Activated T-cell treated with anti-CD3 and anti-CD28 coated beads for 1 hour (primary cell): ENCODE measurements around the gene NUDT3.

ENCODE experiments used
- DNase-seq: peaks from one replicate; pipeline ENCODE4 v3.0.0-alpha.2; 2020; ENCODE audit warnings: low read depth

The NUDT3 gene

GRCh38 chr6:34238585-34239499, 153.6 kb downstream of the NUDT3 start:
- DNase-seq = no peak

- DNase-seq = peak; percentile 61
Observed at GRCh38 chr6:34237722-34238584, 154.5 kb downstream of the NUDT3 start.

GRCh38 chr6:34237316-34237721, 155.2 kb downstream of the NUDT3 start:
- no peak for DNase-seq

DNA sequence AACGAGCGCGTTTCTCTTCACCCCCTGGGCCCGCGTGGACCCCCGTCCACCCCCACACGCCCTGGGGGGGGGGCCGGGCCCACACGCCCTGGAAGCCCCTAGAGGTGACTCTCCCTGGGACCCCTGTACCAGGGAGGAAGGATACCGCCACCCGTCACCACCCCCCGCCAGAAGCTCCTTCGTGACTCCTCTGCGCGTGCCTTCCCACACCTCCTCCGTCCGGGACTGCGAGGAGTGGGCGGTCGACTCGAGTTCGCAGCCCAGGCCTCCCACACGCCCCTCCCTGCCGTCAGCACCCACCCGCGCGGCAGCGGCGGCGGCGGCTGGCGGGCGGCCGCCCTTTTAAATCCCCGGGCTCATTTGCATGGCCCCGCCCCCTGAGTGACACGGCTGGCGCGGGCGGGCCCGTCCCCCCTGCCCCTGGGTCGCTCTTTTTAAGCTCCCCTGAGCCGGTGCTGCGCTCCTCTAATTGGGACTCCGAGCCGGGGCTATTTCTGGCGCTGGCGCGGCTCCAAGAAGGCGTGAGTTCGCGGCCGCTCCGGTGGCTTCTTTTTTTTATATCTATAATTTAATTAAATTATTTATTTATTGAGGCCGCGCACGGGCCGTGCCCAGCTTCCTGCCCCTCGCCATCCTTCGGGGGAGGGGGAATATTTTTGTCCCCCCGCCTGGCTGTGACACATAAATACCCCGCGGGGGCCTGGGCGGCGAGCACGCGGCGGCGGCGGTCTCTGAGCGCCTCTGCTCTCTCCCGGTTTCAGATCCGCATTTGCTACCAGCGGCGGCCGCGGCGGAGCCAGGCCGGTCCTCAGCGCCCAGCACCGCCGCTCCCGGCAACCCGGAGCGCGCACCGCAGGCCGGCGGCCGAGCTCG, 155.8 kb downstream of the NUDT3 start, which contains the start of gene HMGA1:
Gene HMGA1 (plus strand): TSS at position 431 of the 873 bp plus-strand sequence. CDS start 3,908 bp downstream, outside the sequence.
- DNase-seq = peak; percentile 88

DNA sequence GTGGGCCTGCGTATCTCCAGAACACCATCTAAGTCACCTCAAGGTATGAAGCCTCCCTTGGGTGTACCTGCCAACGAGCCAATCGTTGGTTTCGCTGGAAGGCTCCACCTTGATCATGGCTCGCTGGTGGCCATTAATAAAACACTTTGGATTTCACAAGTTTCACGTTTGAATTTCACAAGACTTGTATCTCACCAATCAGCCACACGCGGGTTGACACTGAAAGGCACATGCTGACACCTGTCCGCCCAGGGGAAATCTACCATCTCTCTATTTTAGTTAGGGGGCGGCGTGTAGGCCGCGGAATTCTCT, 156.4 kb downstream of the NUDT3 start:
- no peak for DNase-seq

GRCh38 chr6:34235307-34236130, 156.9 kb downstream of the NUDT3 start:
- peak; percentile 60 for DNase-seq

DNA sequence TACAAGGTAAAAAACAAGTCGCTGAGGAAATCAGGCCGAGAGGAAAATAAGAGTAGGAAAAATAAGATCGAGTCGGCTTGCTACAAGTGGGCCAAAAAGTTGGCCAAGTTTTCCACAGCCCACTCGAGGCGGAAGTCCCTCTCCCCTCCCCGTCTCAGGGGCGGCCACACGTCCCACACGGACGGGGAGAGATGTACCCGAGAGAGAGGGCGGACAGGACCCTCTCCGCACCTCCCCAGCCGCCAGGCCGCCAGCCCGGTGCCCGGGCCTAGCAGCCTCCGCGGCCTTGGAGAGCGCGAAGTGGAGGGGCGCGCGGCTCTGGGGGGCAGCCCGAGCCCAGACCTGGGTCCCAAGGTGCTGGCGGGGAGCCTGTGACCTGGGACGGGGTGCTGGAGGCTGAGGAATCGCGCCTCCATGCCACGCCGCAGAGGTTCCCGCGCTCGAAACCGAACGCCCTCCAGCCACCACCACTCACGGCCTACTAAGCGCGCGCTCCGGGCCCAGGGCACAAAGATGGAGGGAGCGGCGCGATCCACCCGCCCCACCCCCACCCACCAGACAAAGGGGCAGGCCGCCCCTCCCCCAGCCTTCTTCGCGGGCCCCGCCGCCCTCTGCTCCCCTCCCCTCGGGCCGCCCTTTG, 157.7 kb downstream of the NUDT3 start:
- DNase-seq = no peak

- no peak for DNase-seq
Observed at GRCh38 chr6:34233867-34234266, 158.6 kb downstream of the NUDT3 start.

- no peak for DNase-seq
Observed at GRCh38 chr6:34232901-34233300, 159.6 kb downstream of the NUDT3 start.

- no peak for DNase-seq
Observed at GRCh38 chr6:34231566-34232336, 160.7 kb downstream of the NUDT3 start.

DNA sequence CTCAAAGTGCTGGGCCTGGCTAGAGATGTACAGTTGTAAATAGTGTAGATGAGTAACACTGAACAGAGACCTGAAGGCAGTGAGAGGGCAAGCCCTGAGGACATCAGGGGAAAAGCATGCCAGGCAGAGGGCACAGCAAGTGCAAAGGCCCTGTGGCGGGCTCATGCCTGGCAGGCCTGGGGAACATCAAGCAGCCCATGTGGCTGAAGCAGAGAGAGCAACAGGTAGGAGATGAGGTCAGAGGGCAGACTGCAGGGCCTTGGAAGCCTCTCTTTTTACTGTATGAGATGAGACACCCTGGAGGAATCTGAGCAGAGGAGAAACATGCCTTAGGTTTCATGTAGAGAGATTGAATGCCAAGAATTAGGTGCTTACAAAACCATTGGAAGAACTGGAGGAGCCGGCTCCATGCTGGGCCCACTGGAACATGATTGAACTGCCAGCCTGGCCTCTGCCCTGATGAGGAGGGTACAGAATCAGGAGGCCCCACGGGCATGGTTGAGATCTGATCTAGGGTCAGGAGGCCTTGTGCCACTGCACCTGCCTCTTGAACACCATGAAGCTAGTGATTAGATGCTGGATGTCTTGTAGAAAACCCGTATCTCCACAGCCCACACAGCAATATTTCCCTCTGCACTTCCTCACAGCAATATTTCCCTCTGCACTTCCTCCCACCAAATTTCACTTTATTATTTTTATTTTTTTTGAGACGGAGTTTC, 161.7 kb downstream of the NUDT3 start:
- DNase-seq = no peak

DNA sequence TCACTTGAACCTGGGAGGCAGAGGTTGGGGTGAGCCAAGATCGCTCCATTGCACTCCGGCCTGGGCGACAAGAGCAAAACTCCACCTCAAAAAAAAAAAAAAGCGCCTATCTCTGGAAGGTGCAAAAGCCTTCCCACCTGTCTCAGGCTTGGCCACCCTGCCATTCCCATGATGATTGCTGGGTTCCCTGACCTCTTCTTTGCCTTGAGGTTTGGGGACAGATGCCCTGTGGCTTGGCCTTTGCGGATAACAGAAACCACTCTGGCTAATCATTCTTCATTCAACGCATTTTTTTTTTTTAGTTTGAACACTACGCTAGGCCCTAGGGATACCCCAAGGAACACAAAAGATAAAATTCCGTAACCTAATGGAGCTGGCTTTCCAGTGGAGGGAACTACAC, 162.6 kb downstream of the NUDT3 start:
- no peak for DNase-seq
